GM23338 (cell line): Measurements from ENCODE around the gene NWD2. TPM values are rescaled to one million over a fixed set of nuclear protein-coding genes. Genes with fewer than 3 reads are reported as not detected.

ENCODE experiments used
- ATAC-seq: fragments of 200-7000 bp; cut with Tn5 transposase; 3 replicates; pipeline ENCODE4 v1.9.1; 2020
- DNase-seq: peaks from one replicate; pipeline ENCODE4 v3.0.0-alpha.2; 2015; ENCODE audit warnings: low spot score
- H2AFZ ChIP-seq: fragments of 200-600 bp; sonication (generic); 2 replicates; pipeline ENCODE4 v1.8.0; 2016; ENCODE audit warnings: antibody characterized with exemption, mild to moderate bottlenecking, moderate library complexity
- H3F3A ChIP-seq: fragments of 200-600 bp; sonication (generic); replicated peaks from 2 replicates; pipeline ENCODE4 v1.8.0; 2017; ENCODE audit warnings: antibody characterized with exemption, mixed run types, low read depth
- H3K27ac ChIP-seq: fragments of 200-600 bp; sonication (generic); 2 replicates; pipeline ENCODE4 v1.6.1; 2016; ENCODE audit warnings: low read depth
- H3K27me3 ChIP-seq: fragments of 200-600 bp; sonication (generic); 2 replicates; pipeline ENCODE4 v1.8.0; 2016; ENCODE audit warnings: mild to moderate bottlenecking, mixed run types, moderate library complexity; ENCODE audit not compliant: insufficient read depth
- H3K36me3 ChIP-seq: fragments of 200-600 bp; sonication (generic); 2 replicates; pipeline ENCODE4 v1.8.0; 2016; ENCODE audit warnings: mild to moderate bottlenecking; ENCODE audit not compliant: insufficient read depth
- H3K4me1 ChIP-seq: fragments of 200-600 bp; sonication (generic); 2 replicates; pipeline ENCODE4 v1.8.0; 2016; ENCODE audit warnings: mild to moderate bottlenecking, moderate library complexity; ENCODE audit not compliant: insufficient read depth
- H3K4me2 ChIP-seq: fragments of 200-600 bp; sonication (generic); 2 replicates; pipeline ENCODE4 v1.7.1; 2017; ENCODE audit warnings: mixed run types
- H3K4me3 ChIP-seq: fragments of 200-600 bp; sonication (generic); 2 replicates; pipeline ENCODE4 v1.6.1; 2016; ENCODE audit warnings: mixed run types
- H3K79me2 ChIP-seq: fragments of 200-600 bp; sonication (generic); replicated peaks from 2 replicates; pipeline ENCODE4 v1.8.0; 2017; ENCODE audit warnings: mild to moderate bottlenecking; ENCODE audit not compliant: insufficient read depth
- H3K9me2 ChIP-seq: fragments of 200-600 bp; sonication (generic); 2 replicates; pipeline ENCODE4 v1.8.0; 2017; ENCODE audit not compliant: insufficient read depth
- H4K20me1 ChIP-seq: fragments of 200-600 bp; sonication (generic); replicated peaks from 2 replicates; pipeline ENCODE4 v1.8.0; 2017; ENCODE audit warnings: mild to moderate bottlenecking; ENCODE audit not compliant: insufficient read depth
- H3K27ac Mint-ChIP-seq: 2 replicates; pipeline ENCODE4 v1.8.0; 2020; ENCODE audit warnings: inconsistent platforms, mild to moderate bottlenecking, moderate library complexity, mixed read lengths
- H3K27me3 Mint-ChIP-seq: 3 replicates; pipeline ENCODE4 v1.8.0; 2022; ENCODE audit warnings: low read depth, mild to moderate bottlenecking, moderate library complexity, mixed read lengths, inconsistent platforms; ENCODE audit not compliant: insufficient read depth, poor library complexity
- H3K36me3 Mint-ChIP-seq: 3 replicates; pipeline ENCODE4 v1.8.0; 2021; ENCODE audit warnings: low read depth, mild to moderate bottlenecking, inconsistent platforms, moderate library complexity, mixed read lengths
- H3K4me1 Mint-ChIP-seq: 3 replicates; pipeline ENCODE4 v1.8.0; 2020; ENCODE audit warnings: mild to moderate bottlenecking, inconsistent platforms, mixed read lengths
- H3K4me3 Mint-ChIP-seq: 3 replicates; pipeline ENCODE4 v1.8.0; 2021; ENCODE audit warnings: moderate library complexity, mild to moderate bottlenecking, inconsistent platforms, mixed read lengths
- H3K9me3 Mint-ChIP-seq: 3 replicates; pipeline ENCODE4 v1.8.0; 2020; ENCODE audit warnings: moderate library complexity, mild to moderate bottlenecking, inconsistent platforms, mixed read lengths
- CREB1 ChIP-seq: fragments of 250-450 bp; sonication (Bioruptor Pico); IDR thresholded peaks from 2 replicates; pipeline ENCODE4 v1.5.0; 2020; ENCODE audit warnings: low read depth, mild to moderate bottlenecking, moderate library complexity
- ETS1 ChIP-seq: IDR thresholded peaks from 2 replicates; pipeline ENCODE4 v1.6.1; 2016; ENCODE audit warnings: antibody characterized with exemption
- EZH2phosphoT487 ChIP-seq: fragments of 200-600 bp; sonication (generic); IDR thresholded peaks from one replicate; pipeline ENCODE4 v1.8.1; 2018; ENCODE audit warnings: antibody characterized with exemption; ENCODE audit not compliant: unreplicated experiment
- JUNB ChIP-seq: IDR thresholded peaks from one replicate; pipeline ENCODE4 v1.6.1; 2016; ENCODE audit warnings: antibody characterized with exemption; ENCODE audit not compliant: unreplicated experiment
- POLR2AphosphoS5 ChIP-seq: IDR thresholded peaks from 2 replicates; pipeline ENCODE4 v1.6.1; 2016; ENCODE audit warnings: antibody characterized with exemption, low read depth
- ZNF114 ChIP-seq: fragments of 250-450 bp; sonication (Bioruptor Pico); IDR thresholded peaks from 2 replicates; pipeline ENCODE4 v1.5.0; 2020; ENCODE audit warnings: mild to moderate bottlenecking, moderate library complexity
- ZNF462 ChIP-seq: fragments of 250-450 bp; sonication (Bioruptor Pico); IDR thresholded peaks from 2 replicates; pipeline ENCODE4 v1.5.0; 2020; ENCODE audit warnings: mild to moderate bottlenecking, moderate library complexity
- polyA plus RNA-seq: library from polyadenylated mRNA; unstranded; fragments of >200 nt; fragmentation: Nextera tagmentation; extraction: Ambion mirVana; gene quantifications from 2 replicates; pipeline ENCODE4 v1.2.1, GENCODE V29; 2016
- total RNA-seq: library from RNA; depleted of rRNA; stranded (reverse); fragments of >200 nt; shearing (Covaris generic); gene quantifications from 2 replicates; pipeline ENCODE4 v1.2.3, GENCODE V29; 2014

The NWD2 gene
- total and polyA plus RNA-seq, 2 experiments from 2014 or later: 0.07 TPM; not detected in 1

GRCh38 chr4:37445023-37445422 is 200.5 kb downstream of the NWD2 start (continued):
- no peak for TF ChIP-seq ZNF462
- no peak for TF ChIP-seq POLR2AphosphoS5
- no peak for TF ChIP-seq ETS1

GRCh38 chr4:37446016-37446415 is 201.5 kb downstream of the NWD2 start:
- H3K36me3 Mint-ChIP-seq: no peaks in the 10 kb centered on the region
- no peaks in the 10 kb centered on the region for H3K4me1 Mint-ChIP-seq
- DNase-seq (no peak), ATAC-seq (no peak)
- no peaks in the 10 kb centered on the region for H3K4me1 ChIP-seq
- no peak overlapping the region for H2AFZ ChIP-seq
- no peaks in the 10 kb centered on the region for H3K9me3 Mint-ChIP-seq
- no peaks in the 10 kb centered on the region for H3K36me3 ChIP-seq
- H3K27me3 Mint-ChIP-seq: no peaks in the 10 kb centered on the region
- H3K27ac Mint-ChIP-seq: no peak overlapping the region
- no peak overlapping the region for H3K4me3 ChIP-seq
- H3K79me2 ChIP-seq: no peaks in the 10 kb centered on the region
- no peaks in the 10 kb centered on the region for H3K27me3 ChIP-seq
- H3K27ac ChIP-seq: no peak overlapping the region
- H3K9me2 ChIP-seq: peaks cover 9% of the 10 kb centered on the region; the same call in 1 of the 2 replicates
- H3K4me3 Mint-ChIP-seq: no peak overlapping the region
- H3K4me2 ChIP-seq: no peak overlapping the region
- no peaks in the 10 kb centered on the region for H4K20me1 ChIP-seq
- no peaks in the 10 kb centered on the region for H3F3A ChIP-seq
- TF ChIP-seq ZNF462 (no peak), EZH2phosphoT487 (no peak), ZNF114 (no peak), POLR2AphosphoS5 (no peak), JUNB (no peak), CREB1 (CRISPR knock-in tag) (no peak), ETS1 (no peak)
